ENCODE measurements around the gene SET.

Gene SET

DNA sequence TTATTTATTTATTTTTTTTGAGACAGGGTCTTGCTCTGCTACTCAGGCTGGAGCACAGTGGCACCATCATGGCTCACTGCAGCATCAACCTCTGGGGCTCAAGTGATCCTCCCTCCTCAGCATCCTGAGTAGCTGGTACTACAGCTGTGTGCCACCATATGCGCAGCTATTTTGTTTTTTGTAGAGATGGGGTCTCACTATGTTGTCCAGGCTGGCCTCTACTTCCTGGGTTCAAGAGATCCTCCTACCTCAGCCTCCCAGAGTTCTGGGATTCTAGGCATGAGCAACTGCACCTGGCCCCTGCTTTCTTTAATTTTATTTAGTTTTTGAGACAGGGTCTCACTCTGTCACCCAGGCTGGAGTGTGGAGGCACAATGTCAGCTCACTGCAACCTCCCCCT lies 54.4 kb downstream of the SET start:
- Histone ChIP-seq H3K36me3 (ENCODE audit: insufficient read depth, low read length) (no peaks in the 10 kb centered on the region), H3K79me2 (ENCODE audit: insufficient read depth, low read length) (no peaks in the 10 kb centered on the region), H3K27ac (ENCODE audit: low read depth, low read length, poor library complexity, severe bottlenecking) (no peak overlapping the region), H3K4me2 (ENCODE audit: low read length) (no peak overlapping the region), H3K4me3 (ENCODE audit: low read depth, low read length, poor library complexity, severe bottlenecking) (no peak overlapping the region), H2AFZ (ENCODE audit: low read length) (no peak overlapping the region), H3K9me3 (ENCODE audit: low read length) (no peaks in the 10 kb centered on the region), H3K4me1 (ENCODE audit: insufficient read depth, low read length, severe bottlenecking) (no peaks in the 10 kb centered on the region), H4K20me1 (ENCODE audit: insufficient read depth, low read length) (no peaks in the 10 kb centered on the region), H3F3A (ENCODE audit: insufficient read depth, low read length) (no peaks in the 10 kb centered on the region), H3K27me3 (ENCODE audit: insufficient read depth, low read length) (no peaks in the 10 kb centered on the region), H3K9me2 (ENCODE audit: low read depth, low read length) (no peaks in the 10 kb centered on the region), H3K9ac (ENCODE audit: low read length) (no peak overlapping the region)
- TF ChIP-seq EZH2 (IDR thresholded peaks at IDR 0.05; ENCODE audit: borderline replicate concordance, low read length): no peak
- TF ChIP-seq, protein P1, sequence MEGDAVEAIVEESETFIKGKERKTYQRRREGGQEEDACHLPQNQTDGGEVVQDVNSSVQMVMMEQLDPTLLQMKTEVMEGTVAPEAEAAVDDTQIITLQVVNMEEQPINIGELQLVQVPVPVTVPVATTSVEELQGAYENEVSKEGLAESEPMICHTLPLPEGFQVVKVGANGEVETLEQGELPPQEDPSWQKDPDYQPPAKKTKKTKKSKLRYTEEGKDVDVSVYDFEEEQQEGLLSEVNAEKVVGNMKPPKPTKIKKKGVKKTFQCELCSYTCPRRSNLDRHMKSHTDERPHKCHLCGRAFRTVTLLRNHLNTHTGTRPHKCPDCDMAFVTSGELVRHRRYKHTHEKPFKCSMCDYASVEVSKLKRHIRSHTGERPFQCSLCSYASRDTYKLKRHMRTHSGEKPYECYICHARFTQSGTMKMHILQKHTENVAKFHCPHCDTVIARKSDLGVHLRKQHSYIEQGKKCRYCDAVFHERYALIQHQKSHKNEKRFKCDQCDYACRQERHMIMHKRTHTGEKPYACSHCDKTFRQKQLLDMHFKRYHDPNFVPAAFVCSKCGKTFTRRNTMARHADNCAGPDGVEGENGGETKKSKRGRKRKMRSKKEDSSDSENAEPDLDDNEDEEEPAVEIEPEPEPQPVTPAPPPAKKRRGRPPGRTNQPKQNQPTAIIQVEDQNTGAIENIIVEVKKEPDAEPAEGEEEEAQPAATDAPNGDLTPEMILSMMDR (IDR thresholded peaks at IDR 0.05; ENCODE audit: low read length): no peak

Data from OCI-LY1 (cell line).